Measurements from ENCODE around the gene DDX39B. TPM values are rescaled to one million over a fixed set of nuclear protein-coding genes. Genes with fewer than 3 reads are reported as not detected.

DDX39B gene
- total RNA-seq, 4 donors from 2014 or later = 125 to 327 (median 217) TPM

DNA sequence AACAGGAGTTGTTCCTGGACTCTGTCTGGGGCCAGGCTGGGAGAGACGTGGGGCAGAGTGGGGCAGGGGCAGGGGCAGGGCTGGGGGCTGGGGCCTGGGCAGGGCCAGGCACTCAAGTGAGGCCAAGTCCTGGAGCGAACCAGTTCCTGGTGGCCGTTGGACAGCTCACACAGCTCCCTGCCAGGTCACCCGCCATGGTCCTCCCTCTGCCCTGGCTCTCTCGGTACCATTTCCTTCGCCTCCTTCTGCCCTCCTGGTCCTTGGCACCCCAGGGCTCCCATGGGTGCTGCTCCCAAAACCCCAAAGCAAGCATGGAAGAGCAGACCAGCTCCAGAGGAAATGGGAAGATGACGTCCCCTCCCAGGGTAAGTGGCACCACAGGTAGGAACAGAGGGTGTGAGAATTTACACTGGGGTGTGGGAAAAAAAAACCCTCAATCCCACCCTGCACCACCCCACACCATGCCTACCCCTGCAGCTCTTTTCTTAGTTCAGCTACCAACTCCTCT lies 12.9 kb downstream of the DDX39B start, which contains the start of gene MCCD1:
TSS of gene MCCD1 (plus strand) at position 142 of the 508 bp plus-strand sequence. CDS start at position 195, 53 bp downstream.
- no peak for ATAC-seq
- no peaks in the 10 kb centered on the region for H3K4me1 ChIP-seq
- no peak within 1 kb of the TSS for H3K4me3 ChIP-seq
- TF ChIP-seq POLR2A (IDR thresholded peaks at IDR 0.05) (no peak), EP300 (IDR thresholded peaks at IDR 0.05) (no peak), POLR2AphosphoS5 (IDR thresholded peaks at IDR 0.05) (no peak)
- TF ChIP-seq, protein P1, sequence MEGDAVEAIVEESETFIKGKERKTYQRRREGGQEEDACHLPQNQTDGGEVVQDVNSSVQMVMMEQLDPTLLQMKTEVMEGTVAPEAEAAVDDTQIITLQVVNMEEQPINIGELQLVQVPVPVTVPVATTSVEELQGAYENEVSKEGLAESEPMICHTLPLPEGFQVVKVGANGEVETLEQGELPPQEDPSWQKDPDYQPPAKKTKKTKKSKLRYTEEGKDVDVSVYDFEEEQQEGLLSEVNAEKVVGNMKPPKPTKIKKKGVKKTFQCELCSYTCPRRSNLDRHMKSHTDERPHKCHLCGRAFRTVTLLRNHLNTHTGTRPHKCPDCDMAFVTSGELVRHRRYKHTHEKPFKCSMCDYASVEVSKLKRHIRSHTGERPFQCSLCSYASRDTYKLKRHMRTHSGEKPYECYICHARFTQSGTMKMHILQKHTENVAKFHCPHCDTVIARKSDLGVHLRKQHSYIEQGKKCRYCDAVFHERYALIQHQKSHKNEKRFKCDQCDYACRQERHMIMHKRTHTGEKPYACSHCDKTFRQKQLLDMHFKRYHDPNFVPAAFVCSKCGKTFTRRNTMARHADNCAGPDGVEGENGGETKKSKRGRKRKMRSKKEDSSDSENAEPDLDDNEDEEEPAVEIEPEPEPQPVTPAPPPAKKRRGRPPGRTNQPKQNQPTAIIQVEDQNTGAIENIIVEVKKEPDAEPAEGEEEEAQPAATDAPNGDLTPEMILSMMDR (IDR thresholded peaks at IDR 0.05) = no peak
- no peak within 1 kb of the TSS for H3K27ac ChIP-seq
- no peaks in the 10 kb centered on the region for H3K27me3 ChIP-seq
- WGBS, 2 donors (ENCODE audit: low coverage in 1 of 2) = 14 to 74% methylated on average over 1 to 3 of the region's 7 CpGs
- H3K36me3 ChIP-seq = peaks cover 0 to 47% of the 10 kb centered on the region in 2 donors
- H3K9me3 ChIP-seq = no peaks in the 10 kb centered on the region

DNA sequence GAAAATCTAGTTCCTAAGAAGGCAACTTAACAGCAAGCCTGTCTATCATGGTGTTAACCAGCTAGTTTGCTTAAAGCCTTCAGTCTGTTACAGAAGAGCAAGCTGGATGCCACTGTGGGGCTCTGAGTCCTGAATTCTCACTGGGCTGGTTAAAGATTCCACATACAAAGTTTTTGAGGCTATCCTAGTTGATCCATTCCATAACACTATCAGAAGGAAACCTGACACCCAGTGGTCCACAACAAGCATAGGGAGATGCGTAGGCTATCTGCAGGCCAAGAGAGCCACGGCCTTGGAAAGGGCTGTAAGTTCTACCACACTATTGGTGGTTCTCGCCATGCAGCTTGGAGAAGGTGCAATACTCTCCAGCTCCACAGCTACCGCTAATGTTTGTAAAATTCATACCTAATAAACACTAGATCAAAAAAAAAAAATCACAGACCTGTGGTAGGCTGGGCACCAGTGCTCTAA lies 13.5 kb downstream of the DDX39B start:
- 58 to 72% methylated on average over 2 to 3 of the region's 4 CpGs for WGBS, 2 donors (ENCODE audit: low coverage in 1 of 2)
- no peaks in the 10 kb centered on the region for H3K4me1 ChIP-seq
- no peak overlapping the region for H3K27ac ChIP-seq
- peaks cover 0 to 41% of the 10 kb centered on the region in 2 donors for H3K36me3 ChIP-seq
- ATAC-seq = no peak
- no peaks in the 10 kb centered on the region for H3K9me3 ChIP-seq
- TF ChIP-seq POLR2AphosphoS5 (IDR thresholded peaks at IDR 0.05) (no peak), EP300 (IDR thresholded peaks at IDR 0.05) (no peak)
- H3K27me3 ChIP-seq = no peaks in the 10 kb centered on the region
- no peak overlapping the region for H3K4me3 ChIP-seq

DNA sequence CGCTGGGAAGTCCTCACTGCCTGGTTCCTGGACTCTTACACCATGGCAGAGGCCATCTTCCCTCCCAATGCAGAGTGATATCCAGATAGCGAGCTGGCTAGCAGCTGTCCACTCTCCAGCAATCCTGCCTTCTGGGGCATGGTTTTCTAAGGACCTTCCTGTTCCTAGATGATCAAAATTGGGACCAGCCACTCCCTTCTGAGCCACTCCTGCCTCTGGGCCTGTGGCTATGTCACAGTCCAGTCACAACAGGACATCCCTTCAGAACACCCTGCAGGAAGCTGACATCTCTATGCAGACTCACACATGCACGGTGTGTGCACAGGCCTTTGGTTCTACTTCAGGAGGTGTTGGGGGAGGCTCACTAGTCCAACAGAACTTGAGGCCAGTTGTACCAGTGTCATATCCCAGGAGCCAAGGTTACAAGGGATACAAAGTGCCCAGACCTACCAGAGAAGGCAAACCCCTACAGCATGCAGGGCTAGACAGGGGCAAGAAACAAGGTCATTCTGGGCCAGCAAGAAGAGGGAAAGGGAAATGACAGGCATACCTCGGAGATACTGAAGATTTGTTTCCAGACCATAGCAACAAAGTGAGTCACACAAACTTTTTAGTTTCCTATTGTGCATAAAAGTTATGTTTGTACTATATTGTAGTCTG lies 15.7 kb downstream of the DDX39B start:
- no peaks in the 10 kb centered on the region for H3K4me1 ChIP-seq
- H3K27me3 ChIP-seq = no peaks in the 10 kb centered on the region
- 78 to 83% methylated on average over 1 to 3 of the region's 4 CpGs for WGBS, 2 donors (ENCODE audit: low coverage in 1 of 2)
- peaks cover 0 to 19% of the 10 kb centered on the region in 2 donors for H3K36me3 ChIP-seq
- no peak overlapping the region for H3K27ac ChIP-seq
- ATAC-seq = no peak
- no peaks in the 10 kb centered on the region for H3K9me3 ChIP-seq
- TF ChIP-seq POLR2AphosphoS5 (IDR thresholded peaks at IDR 0.05) = no peak
- TF ChIP-seq, protein P1 (IDR thresholded peaks at IDR 0.05) = no peak
- no peak for TF ChIP-seq EP300 (IDR thresholded peaks at IDR 0.05)
- no peak overlapping the region for H3K4me3 ChIP-seq

DNA sequence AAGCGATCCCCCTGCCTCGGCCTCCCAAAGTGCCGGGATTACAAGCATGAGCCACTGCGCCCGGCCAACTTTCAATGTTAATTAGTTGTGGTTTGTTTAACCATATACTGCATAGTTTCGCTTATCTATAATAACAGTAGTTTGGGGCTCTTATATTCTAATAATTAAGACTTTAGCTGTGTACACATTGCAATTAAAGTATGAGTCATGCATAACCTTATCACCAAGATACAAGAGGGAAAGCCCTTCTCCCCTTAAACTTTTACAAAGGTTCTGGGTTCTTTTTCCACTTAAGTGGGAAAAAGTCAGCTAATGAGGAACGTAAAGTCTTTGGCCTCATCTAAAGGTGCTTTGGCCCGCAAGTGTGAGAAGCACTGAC lies 16.3 kb downstream of the DDX39B start:
- Histone ChIP-seq H3K4me1 (no peaks in the 10 kb centered on the region), H3K27ac (no peak overlapping the region), H3K27me3 (no peaks in the 10 kb centered on the region), H3K4me3 (no peak overlapping the region), H3K9me3 (no peaks in the 10 kb centered on the region), H3K36me3 (peaks cover 0 to 13% of the 10 kb centered on the region in 2 donors)
- TF ChIP-seq POLR2AphosphoS5 (IDR thresholded peaks at IDR 0.05) (no peak), POLR2A (IDR thresholded peaks at IDR 0.05) (no peak), EP300 (IDR thresholded peaks at IDR 0.05) (no peak)
- TF ChIP-seq, protein P1 (IDR thresholded peaks at IDR 0.05) = no peak
- ATAC-seq = no peak
- WGBS, 2 donors (ENCODE audit: low coverage in 1 of 2) = 60 to 90% methylated on average over 2 to 7 of the region's 8 CpGs

DNA sequence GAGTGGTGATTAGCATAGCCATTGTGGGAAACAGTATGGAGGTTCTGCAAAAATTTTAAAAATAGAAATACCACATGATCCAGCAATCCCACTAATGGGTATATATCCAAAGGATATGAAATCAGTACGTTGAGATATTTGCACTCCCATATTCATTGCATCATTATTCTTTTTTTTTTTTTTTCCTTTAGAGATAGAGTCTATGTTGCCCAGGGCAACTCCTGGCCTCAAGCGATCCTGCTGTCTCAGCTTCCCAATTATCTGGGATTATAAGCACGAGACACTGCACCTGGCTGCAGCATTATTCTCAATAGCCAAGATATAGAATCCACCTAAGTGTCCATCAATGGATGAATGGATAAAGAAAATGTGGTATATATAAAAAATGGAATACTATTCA lies 20.0 kb downstream of the DDX39B start:
- no peak overlapping the region for H3K27ac ChIP-seq
- no peaks in the 10 kb centered on the region for H3K4me1 ChIP-seq
- H3K27me3 ChIP-seq = no peaks in the 10 kb centered on the region
- TF ChIP-seq POLR2AphosphoS5 (IDR thresholded peaks at IDR 0.05) (no peak), POLR2A (IDR thresholded peaks at IDR 0.05) (no peak), EP300 (IDR thresholded peaks at IDR 0.05) (no peak)
- TF ChIP-seq, protein P1 (IDR thresholded peaks at IDR 0.05) = no peak
- no peak for ATAC-seq
- no peaks in the 10 kb centered on the region for H3K36me3 ChIP-seq
- H3K4me3 ChIP-seq = no peak overlapping the region
- WGBS, 2 donors (ENCODE audit: low coverage in 1 of 2) = 68 to 86% methylated on average over 2 to 3 of the region's 3 CpGs
- no peaks in the 10 kb centered on the region for H3K9me3 ChIP-seq

All from gastroesophageal sphincter (tissue), 4 donors.